Endometrium (tissue), 2 donors: ENCODE results near the gene ZNF622.
A peak's percentile ranks its signal among the peaks of the same experiment; 100 is the strongest.
"Not testable (repeated sequence)": the region's sequence is repeated elsewhere in the genome, so short reads cannot be mapped to it uniquely, and the experiment has no call there.

Experiments
- FAIRE-seq: peaks from 2 replicates; lab custom pipeline; 2012; peaks lifted over from hg19 to GRCh38; lab: Jason Lieb, UNC
- donor health status: control.
- donor health status: control.

Gene ZNF622

GRCh38 chr5:16480144-16480543 lies 14.5 kb upstream of the ZNF622 start:
- FAIRE-seq = no peak

- no peak for FAIRE-seq
These were observed 11.9 kb upstream of the ZNF622 start for GRCh38 chr5:16477541-16477940.

GRCh38 chr5:16476417-16476816 lies 10.8 kb upstream of the ZNF622 start:
- not testable (repeated sequence) for FAIRE-seq

GRCh38 chr5:16471387-16471786 lies 5.8 kb upstream of the ZNF622 start:
- no peak for FAIRE-seq

GRCh38 chr5:16467363-16468219 lies 2.0 kb upstream of the ZNF622 start:
- no peak for FAIRE-seq

GRCh38 chr5:16464664-16465543 lies 696 bp downstream of the ZNF622 start:
- FAIRE-seq = no peak

- FAIRE-seq = no peak
These were observed 1.4 kb downstream of the ZNF622 start for GRCh38 chr5:16464231-16464630.

- FAIRE-seq = no peak
These were observed 3.8 kb downstream of the ZNF622 start for GRCh38 chr5:16461782-16462181.

- FAIRE-seq = no peak
These were observed 4.6 kb downstream of the ZNF622 start for GRCh38 chr5:16461026-16461425.

- FAIRE-seq = no peak
These were observed 6.1 kb downstream of the ZNF622 start for GRCh38 chr5:16459451-16459850.

- no peak for FAIRE-seq
These were observed 7.7 kb downstream of the ZNF622 start for GRCh38 chr5:16457853-16458252.

- FAIRE-seq = no peak
These were observed 8.1 kb downstream of the ZNF622 start for GRCh38 chr5:16457451-16457850.

- FAIRE-seq = peak; percentile 54
These were observed 9.3 kb downstream of the ZNF622 start for GRCh38 chr5:16456103-16456832.

- no peak for FAIRE-seq
These were observed 9.9 kb downstream of the ZNF622 start for GRCh38 chr5:16455668-16456067.

- no peak for FAIRE-seq
These were observed 10.9 kb downstream of the ZNF622 start for GRCh38 chr5:16454686-16455085.

- FAIRE-seq = no peak
These were observed 12.0 kb downstream of the ZNF622 start for GRCh38 chr5:16453609-16454008.

GRCh38 chr5:16450163-16450562 lies 15.4 kb downstream of the ZNF622 start:
- FAIRE-seq = no peak

- no peak for FAIRE-seq
These were observed 18.6 kb downstream of the ZNF622 start for GRCh38 chr5:16446993-16447392.

- no peak for FAIRE-seq
These were observed 27.6 kb downstream of the ZNF622 start for GRCh38 chr5:16437977-16438376.

GRCh38 chr5:16436065-16436682 lies 29.4 kb downstream of the ZNF622 start:
- not testable (repeated sequence) for FAIRE-seq

GRCh38 chr5:16431490-16431889 lies 34.1 kb downstream of the ZNF622 start:
- FAIRE-seq = no peak
